ENCODE measurements around the gene FOXD2. TPM values are rescaled to one million over a fixed set of nuclear protein-coding genes. Genes with fewer than 3 reads are reported as not detected.
A peak's percentile ranks its signal among the peaks of the same experiment; 100 is the strongest.

The FOXD2 gene
- total and polyA plus RNA-seq, 2 donors (not counting 1 experiment from before 2014, with no cell fraction given): 0.24 to 0.37 TPM

DNA sequence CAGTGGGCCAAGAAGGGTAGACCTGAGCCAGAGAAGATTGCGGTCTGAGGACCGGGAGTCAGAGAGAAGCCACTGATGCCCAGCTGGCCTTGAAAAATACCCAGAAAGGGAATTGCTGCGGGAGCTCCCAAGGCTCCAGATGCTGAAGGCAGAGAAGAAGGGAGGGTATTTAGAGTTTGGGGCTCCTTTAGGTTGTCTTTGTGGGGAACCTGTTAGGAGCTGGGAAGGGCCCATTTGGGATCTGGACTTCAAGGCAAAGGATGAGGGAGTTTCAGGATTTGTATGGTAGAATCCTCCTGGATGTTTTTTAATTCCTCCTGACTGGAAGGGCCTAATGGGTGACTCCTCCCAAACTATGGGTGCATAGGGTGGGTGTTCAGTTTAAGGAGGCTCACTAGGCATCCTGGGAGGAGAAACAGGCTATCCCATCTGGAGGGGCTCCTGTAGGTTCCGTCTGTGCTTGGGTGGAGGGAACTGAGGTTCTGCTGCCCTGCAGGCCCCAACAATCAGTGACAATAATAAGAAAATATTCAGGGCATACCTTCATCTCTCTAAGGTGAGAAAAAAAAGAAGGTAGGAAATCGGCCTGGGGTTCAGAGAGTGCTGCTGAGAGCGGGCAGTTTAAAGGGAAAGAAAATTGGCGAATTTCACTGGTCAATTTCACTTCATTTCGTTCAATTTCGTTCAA is 5.1 kb downstream of the FOXD2 start:
- Histone ChIP-seq H3K9me3 (ENCODE audit: control extremely low read depth in 1 of 3, control insufficient read depth in 2 of 3, insufficient read depth in 1 of 3, low read length in 2 of 3) (peaks cover 0 to 51% (median 15%) of the 10 kb centered on the region in 3 donors), H4K20me1 (ENCODE audit: control insufficient read depth, insufficient read depth, low read length, poor library complexity, severe bottlenecking) (no peaks in the 10 kb centered on the region), H3K79me2 (ENCODE audit: control insufficient read depth, insufficient read depth, low read length) (no peaks in the 10 kb centered on the region), H3K36me3 (replicated peaks in 1 of 2; ENCODE audit: control extremely low read depth in 1 of 2, control insufficient read depth in 1 of 2, extremely low read depth in 1 of 2, insufficient read depth in 2 of 2, low read length in 1 of 2) (no peaks in the 10 kb centered on the region), H3K4me1 (ENCODE audit: control insufficient read depth in 2 of 2, insufficient read depth in 2 of 2, low read length in 2 of 2) (peaks cover 29 to 50% of the 10 kb centered on the region in 2 donors), H3K9ac (ENCODE audit: low read length) (no peak overlapping the region), H3K4me3 (ENCODE audit: control extremely low read depth in 1 of 5, extremely low read depth in 1 of 5, insufficient read depth in 1 of 5, low read depth in 2 of 5, low read length in 4 of 5) (no peak overlapping the region), H3K27me3 (replicated peaks in 1 of 4; ENCODE audit: control extremely low read depth in 1 of 4, control insufficient read depth in 3 of 4, insufficient read depth in 4 of 4, low read length in 3 of 4) (peaks cover 1 to 88% (median 69%) of the 10 kb centered on the region in 4 experiments), H3K27ac (ENCODE audit: low read length in 2 of 2) (no peak overlapping the region), H2AFZ (ENCODE audit: insufficient read depth, low read depth, low read length, poor library complexity, severe bottlenecking) (no peak overlapping the region), H3K4me2 (replicated peaks; ENCODE audit: low read depth, low read length, poor library complexity, severe bottlenecking) (no peak overlapping the region)
- ATAC-seq (ENCODE audit: low read depth) (no peak), DNase-seq (no peak)
- TF ChIP-seq, protein P1, sequence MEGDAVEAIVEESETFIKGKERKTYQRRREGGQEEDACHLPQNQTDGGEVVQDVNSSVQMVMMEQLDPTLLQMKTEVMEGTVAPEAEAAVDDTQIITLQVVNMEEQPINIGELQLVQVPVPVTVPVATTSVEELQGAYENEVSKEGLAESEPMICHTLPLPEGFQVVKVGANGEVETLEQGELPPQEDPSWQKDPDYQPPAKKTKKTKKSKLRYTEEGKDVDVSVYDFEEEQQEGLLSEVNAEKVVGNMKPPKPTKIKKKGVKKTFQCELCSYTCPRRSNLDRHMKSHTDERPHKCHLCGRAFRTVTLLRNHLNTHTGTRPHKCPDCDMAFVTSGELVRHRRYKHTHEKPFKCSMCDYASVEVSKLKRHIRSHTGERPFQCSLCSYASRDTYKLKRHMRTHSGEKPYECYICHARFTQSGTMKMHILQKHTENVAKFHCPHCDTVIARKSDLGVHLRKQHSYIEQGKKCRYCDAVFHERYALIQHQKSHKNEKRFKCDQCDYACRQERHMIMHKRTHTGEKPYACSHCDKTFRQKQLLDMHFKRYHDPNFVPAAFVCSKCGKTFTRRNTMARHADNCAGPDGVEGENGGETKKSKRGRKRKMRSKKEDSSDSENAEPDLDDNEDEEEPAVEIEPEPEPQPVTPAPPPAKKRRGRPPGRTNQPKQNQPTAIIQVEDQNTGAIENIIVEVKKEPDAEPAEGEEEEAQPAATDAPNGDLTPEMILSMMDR (IDR thresholded peaks at IDR 0.05): no peak
- TF ChIP-seq EZH2 (IDR thresholded peaks at IDR 0.05; ENCODE audit: borderline replicate concordance, insufficient read depth, low read depth, low read length, poor library complexity, severe bottlenecking): no peak
- H3K27me3 Mint-ChIP-seq: peaks cover 29% of the 10 kb centered on the region
- H3K27ac Mint-ChIP-seq: no peak overlapping the region
- 53% methylated on average over 3 of the region's 9 CpGs for WGBS (ENCODE audit: insufficient coverage)
- CTCF ChIA-PET: interaction anchor here (1.2 kb wide), 1 partner anchor 11 kb away, joined by 4 read pairs; no protein-coding TSS in a partner anchor
- H3K4me1 Mint-ChIP-seq: peaks cover 18% of the 10 kb centered on the region
- intact Hi-C loops (cut with micrococcal nuclease): no loop called here
- POLR2A ChIA-PET: no interaction called here
- H3K9me3 Mint-ChIP-seq (ENCODE audit: insufficient read depth): peaks cover 4% of the 10 kb centered on the region
- no peak overlapping the region for H3K4me3 Mint-ChIP-seq

DNA sequence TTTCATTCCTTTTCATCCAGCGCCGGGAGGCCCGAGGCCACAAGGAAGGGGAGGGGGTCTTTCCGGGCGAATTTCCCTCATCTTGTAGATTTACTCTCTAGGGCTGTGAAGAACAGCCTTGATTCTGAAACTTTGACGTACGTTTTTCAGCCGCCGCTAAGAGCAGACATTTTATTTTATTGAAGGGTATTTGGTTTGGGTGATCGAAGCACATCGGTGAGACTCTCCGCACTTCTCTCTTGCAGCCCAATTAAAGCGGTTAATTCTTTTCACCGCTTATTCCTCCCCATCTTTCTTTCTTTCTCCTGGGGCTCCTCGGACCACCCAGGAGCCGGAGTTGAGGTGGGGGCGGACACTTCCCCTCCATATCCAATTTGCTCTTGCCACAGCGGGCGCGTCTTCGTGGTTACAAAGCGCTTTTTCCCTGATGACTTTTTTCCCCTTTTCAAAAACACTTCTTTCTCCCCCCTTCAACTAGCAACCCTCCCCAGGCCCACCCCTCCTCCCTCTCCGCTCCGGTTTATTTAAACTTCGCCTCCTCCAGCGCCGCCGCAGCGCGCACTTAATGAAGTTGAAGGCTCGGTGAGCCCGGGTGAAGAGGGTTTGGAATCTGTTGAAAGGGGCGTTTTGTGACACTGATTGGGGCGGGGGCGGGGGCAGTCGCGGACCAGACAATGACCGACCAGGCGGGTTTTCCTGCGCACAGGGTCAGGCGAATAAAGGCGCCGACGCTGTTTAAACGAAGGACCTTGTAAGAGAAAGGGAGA is 5.9 kb downstream of the FOXD2 start:
- ChIA-PET CTCF (no interaction called here), POLR2A (no interaction called here)
- Histone ChIP-seq H3K27me3 (replicated peaks in 1 of 4; ENCODE audit: control extremely low read depth in 1 of 4, control insufficient read depth in 3 of 4, insufficient read depth in 4 of 4, low read length in 3 of 4) (peaks cover 1 to 91% (median 72%) of the 10 kb centered on the region in 4 experiments), H2AFZ (ENCODE audit: insufficient read depth, low read depth, low read length, poor library complexity, severe bottlenecking) (no peak overlapping the region), H3K79me2 (ENCODE audit: control insufficient read depth, insufficient read depth, low read length) (no peaks in the 10 kb centered on the region), H3K4me3 (ENCODE audit: control extremely low read depth in 1 of 5, extremely low read depth in 1 of 5, insufficient read depth in 1 of 5, low read depth in 2 of 5, low read length in 4 of 5) (no peak overlapping the region), H3K4me1 (ENCODE audit: control insufficient read depth in 2 of 2, insufficient read depth in 2 of 2, low read length in 2 of 2) (peaks cover 26 to 48% of the 10 kb centered on the region in 2 donors), H3K9me3 (ENCODE audit: control extremely low read depth in 1 of 3, control insufficient read depth in 2 of 3, insufficient read depth in 1 of 3, low read length in 2 of 3) (peaks cover 0 to 49% (median 15%) of the 10 kb centered on the region in 3 donors), H3K9ac (ENCODE audit: low read length) (no peak overlapping the region), H3K4me2 (replicated peaks; ENCODE audit: low read depth, low read length, poor library complexity, severe bottlenecking) (no peak overlapping the region), H3K27ac (ENCODE audit: low read length in 2 of 2) (no peak overlapping the region), H3K36me3 (replicated peaks in 1 of 2; ENCODE audit: control extremely low read depth in 1 of 2, control insufficient read depth in 1 of 2, extremely low read depth in 1 of 2, insufficient read depth in 2 of 2, low read length in 1 of 2) (no peaks in the 10 kb centered on the region), H4K20me1 (ENCODE audit: control insufficient read depth, insufficient read depth, low read length, poor library complexity, severe bottlenecking) (no peaks in the 10 kb centered on the region)
- peaks cover 4% of the 10 kb centered on the region for H3K9me3 Mint-ChIP-seq (ENCODE audit: insufficient read depth)
- ATAC-seq (ENCODE audit: low read depth) (no peak), DNase-seq (peak; percentile 42)
- intact Hi-C loops (cut with micrococcal nuclease): no loop called here
- peaks cover 36% of the 10 kb centered on the region for H3K27me3 Mint-ChIP-seq
- peaks cover 16% of the 10 kb centered on the region for H3K4me1 Mint-ChIP-seq
- H3K27ac Mint-ChIP-seq: peak overlapping the region; percentile 54
- no peak for TF ChIP-seq EZH2 (IDR thresholded peaks at IDR 0.05; ENCODE audit: borderline replicate concordance, insufficient read depth, low read depth, low read length, poor library complexity, severe bottlenecking)
- TF ChIP-seq, protein P1 (IDR thresholded peaks at IDR 0.05): no peak
- 18% methylated on average over 30 of the region's 45 CpGs for WGBS (ENCODE audit: insufficient coverage)
- peak overlapping the region; percentile 69 for H3K4me3 Mint-ChIP-seq
